ENCODE data around the gene HLA-DPB1.
A peak's percentile ranks its signal among the peaks of the same experiment; 100 is the strongest.

Gene HLA-DPB1

DNA sequence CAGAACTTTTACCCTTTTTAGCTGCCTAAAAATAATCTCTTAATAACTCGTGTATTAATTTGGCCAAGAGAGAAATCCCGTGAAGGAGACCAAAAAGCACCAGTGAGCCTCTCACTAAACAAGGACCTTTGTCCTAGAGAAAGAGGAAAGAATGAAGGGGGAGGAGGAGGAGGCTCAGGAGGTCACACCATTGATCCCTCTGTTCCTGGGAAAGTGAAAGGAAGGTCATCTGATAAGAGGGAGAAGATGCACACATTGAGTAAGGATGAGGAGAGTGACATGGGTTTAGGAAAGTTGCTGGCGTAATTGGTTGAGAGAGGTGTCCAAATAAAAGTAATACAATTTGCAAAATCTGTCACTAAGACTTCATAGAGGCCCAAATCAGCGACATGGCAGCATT lies 49.2 kb downstream of the HLA-DPB1 start:
- peaks cover 28% of the 10 kb centered on the region for H3K36me3 Mint-ChIP-seq
- H3K4me1 Mint-ChIP-seq, result peaks cover 7% of the 10 kb centered on the region
- no peak overlapping the region for H3K27ac Mint-ChIP-seq
- H3K9me3 Mint-ChIP-seq, result peaks cover 9% of the 10 kb centered on the region
- H3K27me3 Mint-ChIP-seq, result peaks cover 8% of the 10 kb centered on the region
- no peak overlapping the region for H3K4me3 Mint-ChIP-seq
- ATAC-seq, result no peak

DNA sequence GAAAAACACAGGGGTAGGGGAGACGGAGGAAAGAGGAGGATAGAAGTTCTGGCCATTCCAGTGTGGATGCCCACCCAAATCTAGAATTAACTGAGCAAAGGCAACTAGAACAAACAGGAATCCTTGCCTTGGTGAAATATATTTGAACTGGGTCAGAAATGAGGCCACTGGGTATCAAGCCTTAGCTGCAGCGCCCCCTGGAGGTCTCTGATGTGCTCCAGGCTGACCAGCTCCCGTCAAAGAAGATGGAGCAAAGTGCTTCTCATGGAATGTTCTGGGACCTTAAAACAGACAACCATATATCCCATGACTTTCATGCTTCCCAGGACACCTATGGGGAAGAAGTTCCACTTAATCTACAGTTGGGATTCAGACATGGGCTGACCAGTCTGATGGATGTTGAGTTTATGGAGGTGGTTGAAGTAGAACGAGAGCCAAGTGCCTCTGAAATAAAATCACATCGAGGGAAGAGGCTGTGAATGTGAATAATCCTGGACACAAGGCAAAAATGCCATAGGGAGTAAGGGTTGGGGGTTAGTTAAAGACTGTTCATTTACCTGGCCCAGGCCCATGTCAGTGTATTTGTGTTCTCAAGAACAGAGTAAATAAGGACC lies 50.4 kb downstream of the HLA-DPB1 start:
- Mint-ChIP-seq H3K4me1 (peaks cover 7% of the 10 kb centered on the region), H3K4me3 (no peak overlapping the region), H3K9me3 (peaks cover 9% of the 10 kb centered on the region)

DNA sequence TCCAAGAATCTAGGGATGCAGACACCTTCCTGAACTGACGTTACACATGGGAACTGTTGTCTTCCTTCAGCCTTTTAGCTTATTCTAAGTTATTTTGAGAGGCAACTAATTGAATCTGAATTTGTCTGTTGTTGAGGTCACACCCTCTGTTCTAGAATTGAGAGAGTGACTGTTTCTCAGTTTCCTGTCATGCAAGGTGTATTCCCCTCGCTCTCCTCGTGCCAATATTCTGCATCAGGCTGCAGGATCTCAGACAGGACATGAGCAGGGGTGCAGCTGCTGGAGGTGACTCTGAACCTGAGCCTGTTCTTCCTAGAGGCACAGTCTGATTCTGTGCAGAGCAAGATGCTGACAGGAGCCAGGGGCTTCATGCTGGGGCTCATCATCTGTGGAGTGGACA lies 52.5 kb downstream of the HLA-DPB1 start:
- Mint-ChIP-seq H3K27me3 (peaks cover 8% of the 10 kb centered on the region), H3K4me1 (peaks cover 7% of the 10 kb centered on the region), H3K36me3 (peaks cover 24% of the 10 kb centered on the region), H3K27ac (no peak overlapping the region), H3K9me3 (peaks cover 9% of the 10 kb centered on the region), H3K4me3 (no peak overlapping the region)
- no peak for ATAC-seq

More for the DNA sequence above, 50.4 kb downstream of the HLA-DPB1 start:
- H3K27ac Mint-ChIP-seq, result peak overlapping the region; percentile 22
- peaks cover 36% of the 10 kb centered on the region for H3K36me3 Mint-ChIP-seq
- ATAC-seq, result peak; percentile 58
- peaks cover 8% of the 10 kb centered on the region for H3K27me3 Mint-ChIP-seq

DNA sequence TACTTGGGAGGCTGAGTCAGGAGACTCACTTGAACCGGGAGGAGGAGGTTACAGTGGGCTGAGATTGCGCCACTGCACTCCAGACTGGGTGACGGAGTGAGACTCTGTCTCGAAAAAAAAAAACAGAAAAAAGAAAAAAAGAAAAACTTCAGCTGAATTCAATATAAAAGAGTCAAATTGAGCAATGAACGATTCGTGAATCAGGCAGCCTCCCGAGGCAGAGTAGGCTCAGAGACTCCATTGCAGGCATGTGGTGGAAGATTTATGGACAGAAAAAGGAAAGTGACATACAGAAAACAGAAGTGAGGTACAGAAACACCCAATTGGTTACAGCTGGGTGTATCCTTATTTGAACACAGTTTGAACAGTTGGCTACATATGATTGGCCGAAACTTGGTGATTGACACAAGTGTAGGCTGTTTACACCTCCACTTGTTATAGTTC lies 56.3 kb downstream of the HLA-DPB1 start:
- Mint-ChIP-seq H3K36me3 (peaks cover 12% of the 10 kb centered on the region), H3K4me1 (no peaks in the 10 kb centered on the region), H3K27ac (no peak overlapping the region), H3K27me3 (no peaks in the 10 kb centered on the region), H3K4me3 (no peak overlapping the region), H3K9me3 (no peaks in the 10 kb centered on the region)
- ATAC-seq, result no peak

DNA sequence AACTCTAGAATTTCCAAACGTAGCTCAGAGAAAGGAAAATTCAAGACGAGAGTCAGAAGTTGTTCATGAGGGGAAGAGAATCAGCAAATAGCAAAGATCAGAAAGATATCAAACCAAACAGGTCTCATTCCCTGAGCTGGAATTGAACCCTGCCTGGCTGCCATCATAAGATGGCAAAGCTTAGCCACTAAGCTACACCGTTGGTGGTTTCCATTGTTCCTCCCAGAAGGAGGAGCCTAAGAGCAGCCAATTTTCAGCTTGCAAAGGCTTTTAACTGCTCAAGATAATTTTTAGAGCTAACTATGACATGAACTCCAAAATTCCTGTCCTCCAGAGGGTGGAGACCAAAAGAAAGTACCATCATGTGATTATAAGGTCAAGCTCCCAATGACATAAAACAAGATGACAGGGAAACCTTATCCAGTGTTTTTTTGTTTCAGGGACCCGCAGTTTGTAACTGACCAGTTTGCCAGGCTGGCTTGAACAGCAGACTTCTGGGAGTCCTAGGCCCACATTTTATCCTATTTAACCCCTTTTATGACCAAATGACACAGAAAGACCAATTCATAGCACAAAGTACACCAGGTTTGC lies 60.6 kb downstream of the HLA-DPB1 start:
- no peak overlapping the region for H3K4me3 Mint-ChIP-seq
- H3K27me3 Mint-ChIP-seq, result peaks cover 8% of the 10 kb centered on the region
- no peaks in the 10 kb centered on the region for H3K9me3 Mint-ChIP-seq
- peaks cover 4% of the 10 kb centered on the region for H3K4me1 Mint-ChIP-seq
- no peak overlapping the region for H3K27ac Mint-ChIP-seq
- ATAC-seq, result no peak
- H3K36me3 Mint-ChIP-seq, result no peaks in the 10 kb centered on the region
